ENCODE measurements around the gene S100A10.

S100A10 gene

DNA sequence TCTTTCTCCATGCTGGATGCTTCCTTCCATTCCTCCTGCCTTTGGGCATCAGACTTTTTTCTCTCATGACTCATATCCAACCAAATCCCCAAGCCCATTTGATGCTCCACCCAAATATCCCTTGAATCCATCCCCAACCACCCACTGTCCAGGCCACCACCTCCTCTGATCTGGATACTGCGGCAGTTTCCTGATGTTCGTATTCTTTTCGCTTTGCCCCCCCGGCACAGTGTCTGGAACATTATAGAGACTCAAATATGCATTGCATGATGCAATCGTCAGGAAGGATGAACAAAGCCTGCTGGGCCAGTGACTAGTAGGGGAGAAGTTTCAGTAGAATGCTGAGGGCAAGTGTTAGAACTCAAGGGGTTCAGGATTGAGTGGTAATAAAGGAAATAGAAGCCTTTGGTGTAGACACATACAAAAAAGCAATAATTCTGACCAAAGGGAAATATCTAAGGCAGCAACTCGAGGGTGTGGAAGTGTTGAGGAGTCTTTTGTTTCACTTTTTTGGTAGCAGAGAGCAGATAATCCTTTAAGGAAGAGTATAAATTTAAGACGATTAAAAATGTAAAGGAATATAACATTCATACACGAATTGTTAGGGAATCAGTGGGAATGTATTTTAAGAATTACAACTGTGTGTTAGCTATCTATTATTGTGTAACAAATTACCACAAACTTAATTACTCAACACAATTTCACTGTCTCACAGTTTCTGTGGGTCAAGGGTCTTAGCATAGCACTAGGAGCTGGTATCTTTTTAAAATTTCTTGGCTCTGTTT, 35.7 kb upstream of the S100A10 start:
- no peak for TF ChIP-seq CTCF (IDR thresholded peaks at IDR 0.05; ENCODE audit: low read depth, low read length)
- DNase-seq: no peak

DNA sequence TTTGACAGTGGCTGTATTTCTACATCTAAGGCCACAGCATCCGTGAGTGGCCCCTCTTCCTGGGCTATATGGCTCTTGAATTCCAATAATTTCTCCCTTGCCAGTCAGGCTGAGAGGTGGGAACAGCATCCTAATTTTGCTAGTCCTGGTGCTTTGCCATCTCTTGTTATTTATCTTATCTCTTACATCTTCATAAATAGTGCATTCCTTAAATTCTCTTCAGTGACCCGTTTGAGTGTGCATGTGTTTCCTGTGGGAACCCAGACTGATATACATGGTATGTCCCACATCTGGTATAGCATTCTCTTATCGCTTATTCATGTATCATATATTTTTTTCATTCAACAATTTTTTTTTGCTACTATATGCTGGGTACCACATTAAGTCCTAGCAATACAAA, 33.2 kb upstream of the S100A10 start:
- TF ChIP-seq CTCF (IDR thresholded peaks at IDR 0.05; ENCODE audit: low read depth, low read length): no peak
- no peak for DNase-seq
- H3K9me3 ChIP-seq: no peaks in the 10 kb centered on the region
- H3K36me3 ChIP-seq: no peaks in the 10 kb centered on the region; the same call in 1 of the 2 replicates
- H3K27me3 ChIP-seq: no peaks in the 10 kb centered on the region; the same call in none of the 2 replicates
- H3K4me1 ChIP-seq: no peaks in the 10 kb centered on the region; the same call in 1 of the 2 replicates
- H3K4me3 ChIP-seq (ENCODE audit: low read depth, low read length): no peak overlapping the region

More for the DNA sequence above, 35.7 kb upstream of the S100A10 start:
- peaks cover 12% of the 10 kb centered on the region for H3K36me3 ChIP-seq
- H3K4me1 ChIP-seq: no peaks in the 10 kb centered on the region; the same call in none of the 2 replicates
- H3K9me3 ChIP-seq: no peaks in the 10 kb centered on the region
- H3K4me3 ChIP-seq (ENCODE audit: low read depth, low read length): no peak overlapping the region
- H3K27me3 ChIP-seq: no peaks in the 10 kb centered on the region; the same call in 1 of the 2 replicates

DNA sequence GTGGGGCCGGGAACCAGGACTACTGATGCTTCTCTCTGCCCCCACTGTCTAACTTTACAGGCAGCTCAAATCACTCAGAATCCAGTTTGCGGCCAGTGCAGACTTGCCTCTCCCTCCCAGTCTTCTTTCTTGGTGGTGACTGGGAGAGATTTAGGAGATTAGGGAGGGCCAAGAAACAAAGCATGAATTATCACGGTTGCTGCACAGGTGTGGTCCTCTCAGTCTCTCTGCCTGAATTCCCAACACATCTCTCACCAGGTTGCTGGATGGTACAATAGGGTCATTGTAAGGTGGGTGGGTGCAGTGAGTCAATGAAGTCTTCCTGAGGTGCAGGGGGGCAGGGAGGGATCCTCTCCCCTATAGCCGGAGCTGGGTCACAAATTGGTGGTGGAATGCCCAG, 30.6 kb upstream of the S100A10 start:
- no peaks in the 10 kb centered on the region for H3K36me3 ChIP-seq
- H3K4me1 ChIP-seq: no peaks in the 10 kb centered on the region; the same call in 1 of the 2 replicates
- H3K27me3 ChIP-seq: no peaks in the 10 kb centered on the region; the same call in none of the 2 replicates
- no peak overlapping the region for H3K4me3 ChIP-seq (ENCODE audit: low read depth, low read length)
- no peaks in the 10 kb centered on the region for H3K9me3 ChIP-seq
- DNase-seq: no peak
- no peak for TF ChIP-seq CTCF (IDR thresholded peaks at IDR 0.05; ENCODE audit: low read depth, low read length)

- no peaks in the 10 kb centered on the region; the same call in none of the 2 replicates for H3K27me3 ChIP-seq
- no peaks in the 10 kb centered on the region for H3K4me1 ChIP-seq
- H3K4me3 ChIP-seq (ENCODE audit: low read depth, low read length): no peak overlapping the region
- no peaks in the 10 kb centered on the region for H3K36me3 ChIP-seq
- H3K9me3 ChIP-seq: no peaks in the 10 kb centered on the region
- no peak for TF ChIP-seq CTCF (IDR thresholded peaks at IDR 0.05; ENCODE audit: low read depth, low read length)
- DNase-seq: no peak
Measured at GRCh38 chr1:152023221-152023620, 29.6 kb upstream of the S100A10 start.

DNA sequence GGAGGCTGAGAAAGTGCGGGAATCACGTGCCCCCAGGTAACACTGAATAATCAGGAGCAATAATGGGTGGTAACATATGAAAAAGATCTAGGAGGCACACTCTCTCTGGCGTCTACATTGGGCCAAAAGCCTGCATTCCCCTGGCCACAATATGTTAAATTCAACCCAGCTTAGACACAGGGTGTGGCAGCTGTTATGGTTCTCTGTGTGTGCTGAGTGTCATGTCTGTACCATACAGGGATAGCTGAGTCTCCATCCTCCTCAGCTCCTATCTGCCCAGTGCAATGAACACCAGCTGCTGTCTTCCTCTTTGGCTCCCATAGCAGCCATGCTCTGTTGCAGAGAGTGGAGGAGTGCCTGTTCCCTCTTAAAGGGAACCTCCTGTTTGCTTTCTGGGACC, 28.8 kb upstream of the S100A10 start:
- Histone ChIP-seq H3K27me3 (no peaks in the 10 kb centered on the region; the same call in none of the 2 replicates), H3K4me3 (ENCODE audit: low read depth, low read length) (no peak overlapping the region), H3K9me3 (no peaks in the 10 kb centered on the region), H3K36me3 (no peaks in the 10 kb centered on the region), H3K4me1 (no peaks in the 10 kb centered on the region)
- DNase-seq: no peak
- no peak for TF ChIP-seq CTCF (IDR thresholded peaks at IDR 0.05; ENCODE audit: low read depth, low read length)

GRCh38 chr1:152021569-152021968, 27.9 kb upstream of the S100A10 start:
- Histone ChIP-seq H3K4me1 (no peaks in the 10 kb centered on the region), H3K9me3 (no peaks in the 10 kb centered on the region), H3K4me3 (ENCODE audit: low read depth, low read length) (no peak overlapping the region), H3K27me3 (peaks cover 8% of the 10 kb centered on the region), H3K36me3 (no peaks in the 10 kb centered on the region)
- no peak for TF ChIP-seq CTCF (IDR thresholded peaks at IDR 0.05; ENCODE audit: low read depth, low read length)
- no peak for DNase-seq

All from BE2C (cell line).